ACC112 (cell line): Measurements from ENCODE around the gene AEBP2.
A peak's percentile ranks its signal among the peaks of the same experiment; 100 is the strongest.
"Not testable (repeated sequence)": the region's sequence is repeated elsewhere in the genome, so short reads cannot be mapped to it uniquely, and the experiment has no call there.

ENCODE experiments used
- H2AFZ ChIP-seq: fragments of 200-600 bp; sonication (generic); one replicate; pipeline ENCODE4 v1.6.0; 2017; ENCODE audit warnings: antibody characterized with exemption, low read length; ENCODE audit not compliant: unreplicated experiment
- H3K27ac ChIP-seq: fragments of 200-600 bp; sonication (generic); 2 replicates; pipeline ENCODE4 v1.5.1; 2014; ENCODE audit warnings: low read depth, mild to moderate bottlenecking, antibody characterized with exemption, low read length, moderate library complexity
- H3K27me3 ChIP-seq: fragments of 200-600 bp; sonication (generic); 2 replicates; pipeline ENCODE4 v1.6.1; 2014; ENCODE audit warnings: mild to moderate bottlenecking, antibody characterized with exemption, low read length, moderate library complexity, mixed read lengths; ENCODE audit not compliant: insufficient read depth
- H3K36me3 ChIP-seq: fragments of 200-600 bp; sonication (generic); 2 replicates; pipeline ENCODE4 v1.6.1; 2016; ENCODE audit warnings: mild to moderate bottlenecking, antibody characterized with exemption, low read length, moderate library complexity, mixed read lengths; ENCODE audit not compliant: insufficient read depth
- H3K4me1 ChIP-seq: fragments of 200-600 bp; sonication (generic); one replicate; pipeline ENCODE4 v1.6.1; 2016; ENCODE audit warnings: low read length, mixed read lengths; ENCODE audit not compliant: insufficient read depth, unreplicated experiment, control insufficient read depth
- H3K4me3 ChIP-seq: fragments of 200-600 bp; sonication (generic); 2 replicates; pipeline ENCODE4 v1.5.1; 2014; ENCODE audit warnings: mild to moderate bottlenecking, low read depth, low read length
- H3K79me2 ChIP-seq: fragments of 200-600 bp; sonication (generic); one replicate; pipeline ENCODE4 v1.6.0; 2016; ENCODE audit warnings: low read length; ENCODE audit not compliant: control insufficient read depth, unreplicated experiment, insufficient read depth

The AEBP2 gene

GRCh38 chr12:19404242-19404880 is 34.9 kb upstream of the AEBP2 start:
- Histone ChIP-seq H3K27ac (no peak overlapping the region), H3K79me2 (no peaks in the 10 kb centered on the region), H3K36me3 (no peaks in the 10 kb centered on the region), H3K4me1 (no peaks in the 10 kb centered on the region), H3K27me3 (no peaks in the 10 kb centered on the region), H3K4me3 (no peak overlapping the region), H2AFZ (no peak overlapping the region)

- Histone ChIP-seq H3K27me3 (no peaks in the 10 kb centered on the region), H2AFZ (peak overlapping the region; percentile 30), H3K27ac (no peak overlapping the region), H3K36me3 (no peaks in the 10 kb centered on the region), H3K4me1 (no peaks in the 10 kb centered on the region), H3K4me3 (no peak overlapping the region), H3K79me2 (no peaks in the 10 kb centered on the region)
Measured at GRCh38 chr12:19409376-19409775, 29.9 kb upstream of the AEBP2 start.

- Histone ChIP-seq H3K79me2 (no peaks in the 10 kb centered on the region), H3K27me3 (no peaks in the 10 kb centered on the region), H3K27ac (no peak overlapping the region), H2AFZ (peak overlapping the region; percentile 25), H3K36me3 (no peaks in the 10 kb centered on the region), H3K4me1 (no peaks in the 10 kb centered on the region), H3K4me3 (no peak overlapping the region)
Measured at GRCh38 chr12:19410211-19410610, 29.1 kb upstream of the AEBP2 start.

- no peak overlapping the region for H3K4me3 ChIP-seq
- no peaks in the 10 kb centered on the region for H3K4me1 ChIP-seq
- no peaks in the 10 kb centered on the region for H3K79me2 ChIP-seq
- no peaks in the 10 kb centered on the region for H3K36me3 ChIP-seq
- no peak overlapping the region for H3K27ac ChIP-seq
- no peak overlapping the region for H2AFZ ChIP-seq
- H3K27me3 ChIP-seq = no peaks in the 10 kb centered on the region
Measured at GRCh38 chr12:19410629-19411185, 28.6 kb upstream of the AEBP2 start.

GRCh38 chr12:19411234-19412204 is 27.8 kb upstream of the AEBP2 start:
- H3K79me2 ChIP-seq = no peaks in the 10 kb centered on the region
- no peaks in the 10 kb centered on the region for H3K27me3 ChIP-seq
- H3K27ac ChIP-seq = no peak overlapping the region
- no peaks in the 10 kb centered on the region for H3K36me3 ChIP-seq
- H3K4me1 ChIP-seq = no peaks in the 10 kb centered on the region
- H2AFZ ChIP-seq = no peak overlapping the region
- H3K4me3 ChIP-seq = no peak overlapping the region

GRCh38 chr12:19412844-19413243 is 26.4 kb upstream of the AEBP2 start:
- Histone ChIP-seq H3K27me3 (no peaks in the 10 kb centered on the region), H2AFZ (no peak overlapping the region), H3K4me1 (no peaks in the 10 kb centered on the region), H3K27ac (no peak overlapping the region), H3K79me2 (no peaks in the 10 kb centered on the region), H3K4me3 (no peak overlapping the region), H3K36me3 (no peaks in the 10 kb centered on the region)

GRCh38 chr12:19413582-19413981 is 25.7 kb upstream of the AEBP2 start:
- not testable (repeated sequence) for H3K27ac ChIP-seq, H2AFZ ChIP-seq, H3K4me1 ChIP-seq, H3K27me3 ChIP-seq, H3K79me2 ChIP-seq, H3K36me3 ChIP-seq, H3K4me3 ChIP-seq

- no peak overlapping the region for H2AFZ ChIP-seq
- H3K4me1 ChIP-seq = no peaks in the 10 kb centered on the region
- no peak overlapping the region for H3K4me3 ChIP-seq
Measured at GRCh38 chr12:19415563-19415962, 23.7 kb upstream of the AEBP2 start.

GRCh38 chr12:19419086-19419485 is 20.2 kb upstream of the AEBP2 start:
- Histone ChIP-seq H3K79me2 (no peaks in the 10 kb centered on the region), H2AFZ (no peak overlapping the region), H3K27me3 (no peaks in the 10 kb centered on the region), H3K27ac (no peak overlapping the region), H3K4me1 (no peaks in the 10 kb centered on the region), H3K4me3 (no peak overlapping the region), H3K36me3 (no peaks in the 10 kb centered on the region)

More at GRCh38 chr12:19415563-19415962, 23.7 kb upstream of the AEBP2 start:
- Histone ChIP-seq H3K27ac (no peak overlapping the region), H3K79me2 (no peaks in the 10 kb centered on the region), H3K36me3 (no peaks in the 10 kb centered on the region), H3K27me3 (no peaks in the 10 kb centered on the region)

GRCh38 chr12:19421503-19422282 is 17.6 kb upstream of the AEBP2 start:
- Histone ChIP-seq H3K4me1 (no peaks in the 10 kb centered on the region), H3K4me3 (no peak overlapping the region), H3K36me3 (no peaks in the 10 kb centered on the region), H3K79me2 (no peaks in the 10 kb centered on the region), H3K27me3 (no peaks in the 10 kb centered on the region), H3K27ac (no peak overlapping the region), H2AFZ (no peak overlapping the region)
